Measurements from ENCODE around the gene CASK.

DNA sequence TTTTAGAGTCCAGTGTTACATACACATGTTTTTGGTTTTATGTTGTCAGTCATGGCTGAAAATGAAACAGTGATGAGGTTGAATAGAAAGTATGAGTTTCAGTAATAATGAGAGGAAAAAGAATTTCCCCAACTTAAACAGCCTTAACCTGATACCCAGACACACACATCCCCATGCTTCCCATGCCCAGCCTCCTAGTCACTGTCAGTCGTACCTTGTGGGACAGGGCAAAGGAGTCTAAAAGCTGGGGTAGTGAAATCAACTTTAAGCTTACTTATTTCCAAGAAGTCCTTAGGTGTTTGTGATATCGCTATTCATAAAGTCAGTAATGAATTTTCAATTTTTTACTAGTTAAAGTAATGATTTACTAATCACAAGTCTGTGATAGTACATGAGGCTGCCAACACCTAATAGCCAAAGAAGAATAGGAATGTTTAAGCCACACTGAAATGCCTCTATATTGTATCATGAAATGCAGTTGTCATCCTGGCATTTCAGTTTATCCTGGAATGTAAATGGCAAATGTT is 258.9 kb downstream of the CASK start:
- TF ChIP-seq CTCF (conservative IDR thresholded peaks at IDR 0.05; ENCODE audit: low read depth, low read length) (no peak), EZH2 (IDR thresholded peaks at IDR 0.05; ENCODE audit: borderline replicate concordance, low read depth, low read length, poor library complexity, severe bottlenecking) (no peak)

Data from A673 (cell line).